Activated T-cell treated with anti-CD3 and anti-CD28 coated beads, Interleukin-2, amount 50 U/mL, for 72 hours (primary cell): ENCODE results near the gene ZNF382. TPM values are rescaled to one million over a fixed set of nuclear protein-coding genes. Genes with fewer than 3 reads are reported as not detected.

ENCODE experiments used
- ATAC-seq, 2 donors: fragments of 150-1000 bp; cut with Tn5 transposase; replicated peaks in 1 of 2; 2 replicates each; pipeline ENCODE4 v1.10.0; 2021; ENCODE audit warnings: moderate library complexity in 2 of 2, mild to moderate bottlenecking in 1 of 2
- DNase-seq, 2 donors: peaks; one replicate each; pipeline ENCODE4 v3.0.0; 2021 to 2022; ENCODE audit warnings: mixed read lengths in 1 of 2
- H3K27ac Mint-ChIP-seq: one replicate; pipeline ENCODE4 v1.8.0; 2022; ENCODE audit warnings: mild to moderate bottlenecking, moderate library complexity, mixed read lengths
- H3K27me3 Mint-ChIP-seq: one replicate; pipeline ENCODE4 v1.8.0; 2022; ENCODE audit warnings: low read depth, mixed read lengths
- H3K36me3 Mint-ChIP-seq, 2 donors: one replicate each; pipeline ENCODE4 v1.8.0; 2022; ENCODE audit warnings: mixed read lengths in 2 of 2, mild to moderate bottlenecking in 1 of 2; ENCODE audit not compliant: insufficient read depth in 2 of 2
- H3K4me1 Mint-ChIP-seq: one replicate; pipeline ENCODE4 v1.8.0; 2022; ENCODE audit warnings: low read depth, mixed read lengths
- H3K4me3 Mint-ChIP-seq, 2 donors: one replicate each; pipeline ENCODE4 v1.8.0; 2022; ENCODE audit warnings: mild to moderate bottlenecking in 2 of 2, mixed read lengths in 2 of 2, moderate library complexity in 2 of 2
- H3K9me3 Mint-ChIP-seq, 2 donors: one replicate each; pipeline ENCODE4 v1.8.0; 2022; ENCODE audit warnings: mixed read lengths in 2 of 2
- total RNA-seq, 2 donors: library from RNA; stranded (reverse); gene quantifications; one replicate each; pipeline ENCODE4 v1.2.3, GENCODE V29; 2022

The ZNF382 gene
- total RNA-seq, 2 donors from 2014 or later = 23.1 to 25.0 TPM

DNA sequence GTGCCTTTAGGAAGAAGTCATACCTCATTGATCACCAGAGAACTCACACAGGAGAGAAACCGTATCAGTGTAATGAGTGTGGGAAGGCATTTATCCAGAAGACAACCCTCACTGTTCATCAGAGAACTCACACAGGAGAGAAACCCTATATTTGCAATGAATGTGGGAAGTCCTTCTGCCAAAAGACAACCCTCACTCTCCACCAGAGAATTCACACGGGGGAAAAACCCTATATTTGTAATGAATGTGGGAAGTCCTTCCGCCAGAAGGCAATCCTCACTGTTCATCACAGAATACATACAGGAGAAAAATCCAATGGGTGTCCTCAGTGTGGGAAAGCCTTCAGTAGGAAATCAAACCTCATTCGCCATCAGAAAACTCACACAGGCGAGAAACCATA, 21.9 kb downstream of the ZNF382 start:
- Mint-ChIP-seq H3K4me1 (no peaks in the 10 kb centered on the region), H3K4me3 (no peak overlapping the region), H3K27me3 (no peaks in the 10 kb centered on the region), H3K36me3 (peaks cover 41 to 55% of the 10 kb centered on the region in 2 donors), H3K9me3 (peaks cover 19 to 31% of the 10 kb centered on the region in 2 donors), H3K27ac (no peak overlapping the region)
- ATAC-seq (no peak), DNase-seq (no peak)

GRCh38 chr19:36635342-36635741, 30.2 kb downstream of the ZNF382 start:
- no peaks in the 10 kb centered on the region for H3K27me3 Mint-ChIP-seq
- DNase-seq (no peak), ATAC-seq (no peak)
- H3K4me3 Mint-ChIP-seq = no peak overlapping the region
- no peaks in the 10 kb centered on the region for H3K4me1 Mint-ChIP-seq
- peaks cover 19 to 37% of the 10 kb centered on the region in 2 donors for H3K9me3 Mint-ChIP-seq
- H3K36me3 Mint-ChIP-seq = peaks cover 45 to 53% of the 10 kb centered on the region in 2 donors
- H3K27ac Mint-ChIP-seq = no peak overlapping the region

- DNase-seq (no peak), ATAC-seq (no peak)
- Mint-ChIP-seq H3K9me3 (peaks cover 12 to 23% of the 10 kb centered on the region in 2 donors), H3K4me1 (no peaks in the 10 kb centered on the region), H3K27ac (no peak overlapping the region), H3K27me3 (no peaks in the 10 kb centered on the region), H3K36me3 (peaks cover 44 to 55% of the 10 kb centered on the region in 2 donors), H3K4me3 (no peak overlapping the region)
These were observed 33.9 kb downstream of the ZNF382 start for GRCh38 chr19:36638862-36639510.

GRCh38 chr19:36646746-36647145, 41.6 kb downstream of the ZNF382 start:
- Mint-ChIP-seq H3K4me1 (no peaks in the 10 kb centered on the region), H3K27ac (no peak overlapping the region), H3K9me3 (peaks cover 9 to 13% of the 10 kb centered on the region in 2 donors), H3K27me3 (no peaks in the 10 kb centered on the region), H3K4me3 (no peak overlapping the region), H3K36me3 (peaks cover 30 to 42% of the 10 kb centered on the region in 2 donors)
- DNase-seq (no peak), ATAC-seq (no peak)

DNA sequence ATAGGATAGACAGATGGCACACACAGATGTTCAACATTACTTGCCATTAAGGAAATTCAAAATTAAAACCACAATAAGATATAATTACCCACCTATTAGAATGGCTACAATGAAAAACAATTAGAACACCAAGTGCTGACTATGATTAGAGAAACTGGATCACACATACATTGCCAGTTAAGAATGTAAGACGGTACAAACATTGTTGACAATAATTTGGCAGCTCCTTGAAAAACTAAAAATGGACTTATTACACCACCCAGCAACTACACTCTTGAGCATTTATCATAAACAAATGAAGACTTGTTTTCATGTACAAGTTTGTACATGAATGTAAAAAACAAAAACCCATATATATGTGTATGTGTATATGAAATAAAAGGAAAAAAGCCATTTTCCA, 47.8 kb downstream of the ZNF382 start:
- Mint-ChIP-seq H3K36me3 (peaks cover 44 to 62% of the 10 kb centered on the region in 2 donors), H3K4me3 (no peak overlapping the region), H3K9me3 (peaks cover 17 to 36% of the 10 kb centered on the region in 2 donors), H3K4me1 (no peaks in the 10 kb centered on the region), H3K27me3 (no peaks in the 10 kb centered on the region), H3K27ac (no peak overlapping the region)
- no peak for ATAC-seq
- no peak for DNase-seq

GRCh38 chr19:36665832-36666231, 60.7 kb downstream of the ZNF382 start:
- Mint-ChIP-seq H3K9me3 (peaks cover 23 to 28% of the 10 kb centered on the region in 2 donors), H3K27me3 (no peaks in the 10 kb centered on the region)

GRCh38 chr19:36668646-36669045, 63.5 kb downstream of the ZNF382 start:
- Mint-ChIP-seq H3K4me1 (peaks cover 33% of the 10 kb centered on the region), H3K27me3 (no peaks in the 10 kb centered on the region), H3K9me3 (peaks cover 20 to 24% of the 10 kb centered on the region in 2 donors), H3K4me3 (peak overlapping the region; percentile 7 to 100), H3K27ac (no peak overlapping the region), H3K36me3 (peaks cover 38 to 61% of the 10 kb centered on the region in 2 donors)
- ATAC-seq (no peak), DNase-seq (no peak)

More at GRCh38 chr19:36665832-36666231, 60.7 kb downstream of the ZNF382 start:
- H3K4me3 Mint-ChIP-seq = peak overlapping the region; percentile 97 to 100
- ATAC-seq (no peak), DNase-seq (no peak)
- peaks cover 33% of the 10 kb centered on the region for H3K4me1 Mint-ChIP-seq
- H3K36me3 Mint-ChIP-seq = peaks cover 39 to 72% of the 10 kb centered on the region in 2 donors
- H3K27ac Mint-ChIP-seq = peak overlapping the region; percentile 44

DNA sequence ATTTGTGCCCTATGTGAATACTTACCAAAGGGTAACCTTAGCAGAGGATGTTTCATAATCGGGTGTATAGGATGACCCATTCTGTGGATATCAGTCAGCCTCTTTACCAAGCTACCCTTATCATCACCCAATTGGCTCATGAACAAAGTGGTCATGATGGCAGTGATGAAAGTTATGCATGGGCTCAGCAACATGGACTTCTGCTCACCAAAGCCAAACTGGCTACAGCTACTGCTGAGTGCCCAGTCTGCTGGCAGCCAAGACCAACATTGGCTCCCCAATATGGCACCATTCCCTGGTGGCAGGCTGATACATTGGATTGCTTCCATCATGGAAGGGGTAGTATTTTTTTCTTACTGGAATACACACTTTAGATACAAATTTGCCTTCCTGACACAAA, 67.3 kb downstream of the ZNF382 start:
- no peaks in the 10 kb centered on the region for H3K27me3 Mint-ChIP-seq
- H3K36me3 Mint-ChIP-seq = peaks cover 20 to 35% of the 10 kb centered on the region in 2 donors
- H3K9me3 Mint-ChIP-seq = peaks cover 15 to 19% of the 10 kb centered on the region in 2 donors
- ATAC-seq = no peak
- H3K27ac Mint-ChIP-seq = no peak overlapping the region
- H3K4me3 Mint-ChIP-seq = no peak overlapping the region
- no peak for DNase-seq
- H3K4me1 Mint-ChIP-seq = peaks cover 13% of the 10 kb centered on the region

- DNase-seq (no peak), ATAC-seq (no peak)
- H3K4me3 Mint-ChIP-seq = no peak overlapping the region
- H3K36me3 Mint-ChIP-seq = peaks cover 17 to 39% of the 10 kb centered on the region in 2 donors
- no peaks in the 10 kb centered on the region for H3K27me3 Mint-ChIP-seq
- no peak overlapping the region for H3K27ac Mint-ChIP-seq
- peaks cover 3% of the 10 kb centered on the region for H3K4me1 Mint-ChIP-seq
- H3K9me3 Mint-ChIP-seq = peaks cover 10 to 17% of the 10 kb centered on the region in 2 donors
These were observed 69.1 kb downstream of the ZNF382 start for GRCh38 chr19:36674201-36674600.

DNA sequence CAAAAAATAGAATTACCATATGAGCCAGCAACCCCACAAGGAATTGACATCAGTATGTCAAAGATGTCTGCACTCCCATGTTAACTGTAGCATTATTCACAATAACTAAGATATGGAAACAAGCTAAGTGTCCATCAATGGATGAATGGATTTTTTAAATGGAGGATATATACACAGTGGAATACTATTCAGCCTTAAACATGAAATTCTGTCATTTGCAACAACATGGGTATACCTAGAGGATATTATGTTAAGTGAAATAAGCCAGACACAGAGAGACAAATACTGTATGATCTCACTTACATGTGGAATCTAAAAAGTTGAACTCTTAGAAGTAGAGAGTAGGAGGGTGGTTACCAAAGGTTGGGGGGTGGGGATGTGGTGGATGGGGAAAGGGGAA, 74.3 kb downstream of the ZNF382 start:
- no peak overlapping the region for H3K4me3 Mint-ChIP-seq
- no peak overlapping the region for H3K27ac Mint-ChIP-seq
- peaks cover 24 to 56% of the 10 kb centered on the region in 2 donors for H3K36me3 Mint-ChIP-seq
- no peaks in the 10 kb centered on the region for H3K4me1 Mint-ChIP-seq
- peaks cover 16 to 22% of the 10 kb centered on the region in 2 donors for H3K9me3 Mint-ChIP-seq
- ATAC-seq = no peak
- no peak for DNase-seq
- H3K27me3 Mint-ChIP-seq = no peaks in the 10 kb centered on the region

Other genes starting within 250 kb of the ZNF382 start
- 1 to 10 TPM; 2.4 to 2.7 TPM for gene ZFP14, start 226.1 kb upstream of the ZNF382 start, total RNA-seq
- 1 to 10 TPM; 5.8 to 7.8 TPM for gene ZFP82, start 186.7 kb upstream of the ZNF382 start, total RNA-seq
- 1 to 10 TPM; 5.8 to 7.8 TPM for gene ZNF566, start 115.8 kb upstream of the ZNF382 start, total RNA-seq
- gene ZNF260, start 77.0 kb upstream of the ZNF382 start, total RNA-seq = 10 to 100 TPM; 10.1 to 12.2 TPM
- gene ZNF529, start 32.0 kb upstream of the ZNF382 start, total RNA-seq = 10 to 100 TPM; 24.9 to 28.7 TPM
- 1 to 10 TPM; 6.9 to 9.7 TPM for gene ZNF461, start 61.5 kb downstream of the ZNF382 start, total RNA-seq
- 10 to 100 TPM in 1 of 2 donors, 1 to 10 TPM in 1; 7.8 to 11.2 TPM for gene ZNF567, start 82.3 kb downstream of the ZNF382 start, total RNA-seq
- gene ZNF850, start 167.5 kb downstream of the ZNF382 start, total RNA-seq = 10 to 100 TPM; 10.4 to 14.9 TPM
- 1 to 10 TPM; 6.5 to 8.5 TPM for gene ZNF790, start 233.1 kb downstream of the ZNF382 start, total RNA-seq
- gene ZNF345, start 245.6 kb downstream of the ZNF382 start, total RNA-seq = 1 to 10 TPM; 6.1 to 9.9 TPM